GM21367 (cell line): Measurements from ENCODE around the gene DCHS1.

Experiments
- ATAC-seq: cut with Tn5 transposase; IDR thresholded peaks from one replicate; pipeline ENCODE4 v1.9.1; 2021; ENCODE audit not compliant: unreplicated experiment

The DCHS1 gene

DNA sequence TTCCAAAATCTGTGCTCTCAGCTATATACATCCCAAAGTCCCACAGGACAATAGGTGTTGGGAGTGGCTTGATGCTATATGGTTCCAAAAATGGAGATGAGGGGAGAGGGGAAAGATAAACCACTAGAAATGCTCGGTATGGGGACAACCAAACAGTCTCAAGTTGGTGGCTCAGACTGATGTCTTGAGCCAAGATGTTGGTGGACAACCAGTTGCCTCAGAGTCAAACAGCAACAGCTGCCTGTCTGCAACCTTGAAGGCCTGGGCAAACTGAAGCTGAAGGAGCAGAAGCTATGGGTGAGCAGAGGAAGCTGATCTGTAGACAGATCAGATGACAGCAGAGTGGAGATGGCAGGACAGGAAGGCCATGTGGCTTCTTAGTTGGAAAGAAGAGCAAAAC lies 56.2 kb downstream of the DCHS1 start:
- no peak for ATAC-seq

DNA sequence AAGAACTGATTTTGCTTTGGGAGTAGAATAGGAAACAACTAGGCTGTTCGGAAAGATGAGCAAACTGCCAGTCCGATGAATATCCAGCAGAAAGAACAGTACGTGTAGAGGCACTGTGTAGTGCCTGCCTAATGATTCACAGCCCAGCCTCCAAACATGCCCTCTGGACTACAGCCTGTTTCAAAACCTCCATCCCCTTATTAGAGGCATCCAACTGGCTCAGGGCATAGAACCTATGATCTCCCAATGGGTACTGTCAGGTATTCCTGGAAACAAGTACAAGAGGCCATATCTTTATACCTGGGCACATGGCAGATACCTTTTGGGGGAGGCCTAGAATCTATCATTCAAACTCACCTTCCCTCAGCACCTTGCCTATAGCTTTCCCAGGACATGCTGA lies 57.1 kb downstream of the DCHS1 start:
- ATAC-seq = no peak

DNA sequence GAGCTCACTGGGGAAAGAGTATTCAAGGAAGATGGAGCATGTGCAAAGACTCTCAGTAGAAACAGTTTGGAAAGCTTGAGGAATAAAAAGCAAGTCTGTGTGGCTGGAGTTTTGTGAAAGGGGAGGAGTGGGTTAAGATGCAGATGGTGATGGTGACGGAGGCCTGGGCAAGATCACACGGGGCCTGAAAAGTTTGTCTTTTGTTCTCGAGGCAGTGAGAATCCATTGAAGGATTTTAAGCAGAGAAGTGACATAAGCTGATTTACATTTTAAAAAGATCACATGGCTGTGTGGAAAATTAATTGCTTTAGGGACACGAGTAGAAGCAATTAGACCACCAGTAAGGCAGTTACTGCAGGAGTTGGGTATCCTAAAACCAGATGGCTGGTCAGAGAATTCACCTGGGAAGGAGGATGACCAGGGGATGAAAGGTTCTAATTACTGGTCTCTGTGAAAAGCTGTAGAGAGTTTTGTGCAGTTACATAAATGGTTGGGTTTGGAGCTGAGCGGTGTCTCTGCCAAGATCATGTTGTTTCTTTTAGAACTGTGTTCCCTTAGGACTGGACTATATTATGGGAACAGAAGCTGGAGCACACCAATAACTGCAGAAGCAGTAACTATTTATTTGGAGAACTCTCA lies 59.3 kb downstream of the DCHS1 start:
- ATAC-seq = no peak

DNA sequence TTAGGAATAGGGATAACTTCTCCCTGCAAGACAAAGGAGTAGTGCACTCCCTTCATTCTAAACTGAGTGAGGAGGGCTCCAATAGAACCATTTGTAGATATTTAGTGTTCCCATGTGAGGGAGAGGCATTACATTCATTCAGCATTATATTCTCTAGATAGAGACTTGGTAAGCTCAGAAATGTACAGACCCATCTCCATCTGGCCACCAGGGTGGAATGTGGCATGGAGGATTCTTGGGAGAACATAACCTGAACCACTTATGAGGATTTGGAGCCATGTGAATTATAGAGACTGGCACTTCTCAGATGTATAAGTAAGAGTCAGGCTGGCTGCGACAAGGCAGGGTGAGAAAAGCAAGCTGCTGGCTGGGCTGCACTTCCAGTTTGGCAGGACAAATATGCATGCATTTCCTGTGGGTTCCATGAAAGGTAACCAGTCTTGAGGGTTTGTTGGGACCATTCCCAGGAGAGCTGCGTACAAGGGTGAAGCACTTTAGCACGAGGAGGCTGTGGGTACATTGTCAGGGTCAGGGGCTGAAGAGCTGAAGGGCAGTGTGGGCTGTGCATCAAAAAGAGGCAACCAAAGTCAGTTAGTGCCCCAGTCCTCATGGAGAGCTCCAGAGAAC lies 61.4 kb downstream of the DCHS1 start:
- ATAC-seq = no peak

DNA sequence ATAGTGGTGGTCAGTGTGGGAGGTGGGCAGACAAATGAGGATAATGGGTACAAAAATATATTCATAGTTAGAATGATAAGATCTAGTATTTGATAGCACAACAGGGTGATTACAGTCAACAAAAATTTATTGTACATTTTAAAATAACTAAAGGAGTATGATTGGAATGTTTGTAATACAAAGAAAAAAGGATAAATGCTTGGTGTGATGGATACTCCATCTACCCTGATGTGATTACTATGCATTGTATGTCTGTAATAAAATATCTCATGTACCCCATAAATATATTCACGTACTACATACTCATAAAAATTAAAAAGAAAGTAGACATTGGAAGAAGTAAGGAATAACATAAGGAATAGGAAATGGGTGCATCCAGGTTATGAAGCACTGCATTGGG lies 67.6 kb downstream of the DCHS1 start:
- ATAC-seq = no peak

DNA sequence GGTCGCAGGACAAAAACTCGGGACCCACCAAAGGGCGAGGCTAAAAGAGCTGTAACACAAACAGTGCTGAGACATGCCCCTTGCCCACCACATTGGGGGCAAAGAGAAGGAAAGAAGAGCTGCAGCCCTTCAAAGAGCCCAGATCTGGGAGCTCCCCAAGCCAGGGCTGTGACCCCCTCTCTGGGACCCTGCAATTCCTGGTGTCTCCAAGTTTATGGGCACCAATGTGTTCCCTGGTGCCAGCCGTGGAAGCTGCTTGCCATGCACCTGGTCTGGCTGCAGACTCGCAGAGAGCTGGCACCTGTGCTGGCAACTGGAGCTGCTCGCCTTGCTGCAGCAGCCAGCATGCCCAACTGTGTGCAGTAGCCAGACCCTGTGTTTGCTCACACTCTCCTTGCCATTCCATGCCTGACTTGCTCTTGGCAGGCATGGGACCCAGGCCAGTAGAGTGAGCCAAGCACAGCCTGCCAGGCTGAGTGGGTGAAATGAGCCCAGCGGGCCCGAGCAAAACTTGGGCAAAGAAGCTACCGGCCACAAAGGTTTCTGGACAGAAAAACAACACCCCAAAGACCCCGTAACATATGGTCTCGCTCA lies 68.2 kb downstream of the DCHS1 start:
- ATAC-seq = no peak

DNA sequence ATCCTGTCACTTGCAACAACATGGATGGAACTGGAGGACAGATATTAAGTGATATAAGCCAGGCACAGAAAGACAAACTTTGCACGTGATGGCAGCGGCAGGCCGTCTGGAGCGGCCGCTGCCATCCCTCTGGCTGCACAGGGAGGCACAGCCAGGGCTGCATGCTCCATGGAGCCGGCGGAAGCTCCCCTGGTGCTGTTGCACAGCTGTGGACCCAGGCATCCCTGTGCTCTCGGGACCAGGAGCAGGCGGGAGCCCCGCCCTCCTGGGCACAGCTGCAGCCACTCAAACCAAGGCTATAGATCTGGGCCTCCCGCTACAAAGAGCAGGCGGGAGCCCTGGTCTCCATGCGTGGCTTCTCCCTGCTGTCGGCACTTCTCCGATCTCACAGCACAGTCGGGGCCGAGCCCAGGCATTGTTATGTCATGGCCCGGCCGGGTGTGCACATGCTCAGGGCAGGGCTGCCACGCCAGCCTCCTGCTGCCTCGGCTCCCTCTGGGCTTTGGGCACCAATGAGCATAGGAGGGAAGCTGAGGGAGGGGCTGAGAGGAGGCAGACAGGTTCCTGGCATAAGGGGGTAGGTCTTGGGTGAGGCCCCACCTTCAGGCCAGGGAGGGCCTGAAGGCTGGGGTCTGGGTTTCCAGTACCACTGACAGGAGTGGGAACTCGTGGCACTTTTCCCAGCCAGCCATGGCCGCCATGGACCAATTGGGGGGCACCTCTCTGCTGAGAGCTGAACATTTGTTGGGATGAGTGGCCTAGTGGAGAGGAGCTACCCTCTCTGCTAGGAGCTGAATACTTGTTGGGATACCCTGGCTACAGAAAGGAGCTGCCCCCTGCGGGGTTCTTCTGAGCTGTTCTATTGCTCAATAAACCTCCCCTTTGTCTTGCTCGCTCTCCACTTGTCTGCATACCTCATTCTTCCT lies 68.9 kb downstream of the DCHS1 start:
- no peak for ATAC-seq

DNA sequence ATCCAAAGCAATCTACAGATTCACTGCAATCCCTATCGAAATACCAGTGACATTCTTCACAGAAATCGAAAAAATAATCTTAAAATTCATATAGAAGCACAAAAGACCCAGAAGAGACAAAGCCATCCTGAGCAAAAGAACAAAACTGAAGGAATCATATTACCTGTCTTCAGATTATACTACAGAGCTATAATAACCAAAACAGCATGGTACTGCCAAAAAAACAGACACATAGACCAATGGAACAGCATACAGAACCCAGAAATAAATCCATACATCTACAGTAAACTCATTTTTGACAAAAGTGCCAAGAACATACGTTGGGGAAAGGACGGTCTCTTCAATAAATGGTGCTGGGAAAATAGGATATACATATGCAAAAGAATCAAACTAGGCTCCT lies 71.1 kb downstream of the DCHS1 start:
- no peak for ATAC-seq

DNA sequence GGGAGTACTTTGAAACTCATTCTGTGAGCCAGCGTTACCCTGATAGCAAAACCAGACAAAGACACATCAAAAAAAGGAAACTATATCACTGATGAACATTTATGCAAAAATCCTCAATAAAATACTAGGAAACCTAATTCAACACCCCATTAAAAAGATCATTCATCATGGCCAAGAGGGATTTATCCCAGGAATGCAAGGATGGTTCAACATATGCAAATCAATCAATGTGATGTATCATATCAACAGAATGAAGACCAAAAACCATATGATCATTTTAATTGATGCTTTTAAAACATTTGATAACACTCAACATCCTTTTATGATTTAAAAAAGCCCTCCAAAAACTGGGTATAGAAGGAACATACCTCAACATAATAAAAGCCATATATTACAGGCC lies 72.0 kb downstream of the DCHS1 start:
- no peak for ATAC-seq

DNA sequence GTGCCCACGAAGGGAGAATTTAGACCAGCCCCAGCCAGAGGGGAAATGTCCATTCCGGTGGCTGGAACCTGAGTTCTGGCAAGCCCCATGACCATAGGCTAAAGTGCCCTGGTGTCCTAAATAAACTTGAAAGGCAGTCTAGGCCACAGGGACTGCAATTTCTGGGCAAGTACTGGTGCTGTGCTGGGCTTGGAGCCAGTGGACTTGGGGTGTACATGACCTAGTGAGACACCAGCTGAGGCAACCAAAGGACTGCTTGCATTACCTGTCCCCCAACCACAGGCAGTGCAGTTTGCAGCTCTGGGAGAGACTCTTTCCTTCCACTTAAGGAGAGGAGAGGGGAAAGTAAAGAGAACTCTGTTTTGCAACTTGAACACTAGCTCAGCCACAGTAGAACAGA lies 75.9 kb downstream of the DCHS1 start:
- ATAC-seq = no peak

DNA sequence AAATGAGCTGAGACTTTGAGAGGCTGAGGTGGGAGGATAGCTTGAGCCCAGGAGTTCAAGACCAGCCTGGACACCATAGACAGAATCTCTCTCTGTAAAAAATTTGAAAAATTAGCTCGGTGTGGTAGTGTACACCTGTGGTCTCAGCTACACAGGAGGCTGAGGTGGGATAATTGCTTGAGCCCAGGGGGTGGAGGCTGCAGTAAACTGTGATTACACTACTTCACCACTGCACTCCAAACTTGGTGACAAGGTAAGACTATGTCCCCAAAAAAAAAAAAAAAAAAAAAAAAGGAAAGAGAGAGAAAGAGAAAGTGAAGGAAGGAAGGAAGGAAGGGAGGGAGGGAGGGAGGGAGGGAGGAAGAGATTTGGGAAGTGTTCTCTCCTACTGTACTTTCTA lies 77.5 kb downstream of the DCHS1 start:
- ATAC-seq = no peak

DNA sequence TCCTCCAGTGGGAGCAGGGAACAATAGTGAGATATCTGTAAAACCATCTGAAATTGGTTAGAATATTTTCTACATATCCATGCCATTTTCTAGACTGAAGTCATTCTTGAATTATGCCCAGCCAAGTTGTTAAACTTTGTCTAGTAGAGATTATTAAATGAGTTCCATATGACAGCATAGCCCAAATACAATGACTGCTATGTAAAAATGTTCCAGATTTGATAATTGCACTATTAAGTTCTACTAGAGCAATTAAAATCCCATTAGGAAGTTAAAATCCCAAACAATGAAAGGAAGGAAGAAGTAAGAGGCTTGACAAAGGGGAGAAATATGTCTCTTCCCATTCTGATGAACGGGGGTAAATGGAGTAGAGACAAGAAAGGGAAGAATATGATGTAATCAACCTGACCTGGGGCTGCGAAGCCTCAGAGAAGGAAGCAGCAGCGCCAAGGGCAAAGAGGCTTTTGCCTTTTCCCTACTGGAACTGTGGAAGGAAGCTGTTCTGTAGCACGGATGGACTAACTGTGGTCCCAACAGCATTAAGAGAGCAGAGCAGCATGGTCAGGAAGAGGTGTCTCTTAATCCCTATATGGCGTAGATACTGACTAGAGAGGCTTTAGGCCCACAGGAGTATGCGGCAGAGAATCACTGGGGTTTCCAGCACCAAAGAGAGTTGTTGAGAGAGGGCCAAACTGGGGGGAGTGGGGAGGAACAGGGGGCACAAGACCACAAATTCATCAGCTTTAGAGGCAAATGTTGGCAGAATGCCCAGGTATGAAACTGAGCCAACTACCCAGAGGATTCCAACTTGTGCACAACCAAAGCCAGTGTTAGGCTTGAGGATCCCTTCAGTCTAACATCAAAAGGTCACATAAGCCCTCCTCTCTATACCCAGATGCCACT lies 78.9 kb downstream of the DCHS1 start:
- ATAC-seq = no peak

DNA sequence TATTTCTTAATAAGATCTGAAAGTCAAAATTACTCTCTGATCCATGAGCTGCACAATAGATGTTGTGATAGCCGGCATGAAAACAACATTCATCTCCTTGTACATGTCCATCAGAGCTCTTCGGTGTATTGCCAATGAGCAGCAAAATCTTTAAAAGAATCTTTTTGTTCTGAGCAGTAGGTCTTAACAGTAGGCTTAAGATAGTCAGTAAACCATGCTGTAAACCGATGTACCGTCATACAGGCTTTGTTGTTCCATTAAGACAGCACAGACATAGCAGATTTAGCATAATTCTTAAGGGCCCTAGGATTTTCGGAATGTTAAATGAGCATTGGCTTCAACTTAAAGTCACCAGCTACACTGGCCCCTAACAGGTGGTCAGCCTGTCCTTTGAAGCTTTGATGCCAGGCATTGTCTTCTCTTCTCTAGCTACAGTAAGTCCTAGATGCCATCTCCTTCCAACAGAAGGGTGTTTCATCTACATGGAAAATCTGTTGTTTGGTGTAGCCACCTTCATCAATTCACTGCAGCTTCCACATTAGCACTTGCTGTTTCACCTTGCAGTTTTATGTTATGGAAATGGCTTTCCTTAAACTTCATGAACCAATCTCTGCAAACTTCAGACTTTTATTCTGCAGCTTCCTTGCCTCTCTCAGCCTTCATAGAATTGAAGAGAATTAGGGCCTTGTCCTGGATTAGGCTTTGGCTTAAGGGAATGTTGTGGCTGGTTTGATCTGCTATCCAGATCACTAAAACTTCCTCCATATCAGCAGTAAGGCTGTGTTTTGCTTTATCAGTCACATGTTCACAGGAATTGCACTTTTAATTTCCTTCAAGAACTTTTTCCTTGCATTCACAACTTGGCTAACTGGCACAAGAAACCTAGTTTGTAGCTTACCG lies 80.5 kb downstream of the DCHS1 start:
- ATAC-seq = no peak

DNA sequence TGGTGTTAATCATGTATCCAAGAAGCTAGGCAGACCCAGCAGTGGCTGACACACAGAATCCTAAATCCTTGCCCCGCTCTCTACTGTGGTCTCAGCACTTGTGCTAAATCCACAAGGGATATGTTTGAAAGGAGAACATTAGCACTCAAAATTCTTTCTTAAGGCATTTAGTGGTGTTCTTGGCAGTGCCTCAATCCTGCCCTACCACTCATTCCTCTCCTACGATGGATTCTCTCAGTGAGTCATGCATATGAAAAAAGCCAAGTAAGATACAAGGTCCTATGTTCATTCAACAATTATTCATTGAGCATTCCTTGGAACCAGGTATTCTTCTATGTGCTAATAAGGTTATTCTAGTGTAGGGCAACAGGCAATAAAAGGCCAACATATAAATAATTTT lies 83.4 kb downstream of the DCHS1 start:
- ATAC-seq = no peak

DNA sequence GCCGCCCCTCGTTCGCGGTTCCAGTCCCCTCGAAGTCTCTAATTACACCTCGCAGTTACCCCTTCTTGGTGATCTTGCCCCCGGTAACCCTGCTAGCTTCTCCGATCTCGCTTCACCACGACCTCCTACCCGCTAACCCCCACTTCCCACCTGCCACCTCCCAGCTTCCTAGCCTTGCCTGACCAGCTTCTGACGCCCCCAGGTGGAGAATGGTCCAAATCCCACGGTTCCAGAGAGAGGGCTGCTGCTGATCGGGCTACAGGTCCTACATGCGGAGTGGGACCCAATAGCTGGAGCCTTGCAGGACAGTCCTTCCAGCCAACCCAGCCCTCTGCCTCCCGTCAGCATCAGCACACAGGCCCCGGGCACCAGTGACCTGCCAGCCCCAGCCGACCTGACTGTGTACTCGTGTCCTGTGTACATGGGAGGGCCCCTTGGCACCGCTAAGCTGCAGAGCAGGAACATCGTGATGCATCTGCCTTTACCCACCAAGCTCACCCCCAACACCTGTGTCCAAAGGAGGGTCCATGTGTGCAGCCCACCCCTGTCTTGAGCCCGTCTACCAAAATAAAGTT lies 84.1 kb downstream of the DCHS1 start:
- no peak for ATAC-seq
